HG03521 (cell line): Measurements from ENCODE around the gene EPB41.
"Not testable (repeated sequence)": the region's sequence is repeated elsewhere in the genome, so short reads cannot be mapped to it uniquely, and the experiment has no call there.

Experiments used
- ATAC-seq: cut with Tn5 transposase; IDR thresholded peaks from one replicate; pipeline ENCODE4 v1.9.1; 2021; ENCODE audit warnings: mild to moderate bottlenecking, moderate library complexity; ENCODE audit not compliant: unreplicated experiment

Gene EPB41

DNA sequence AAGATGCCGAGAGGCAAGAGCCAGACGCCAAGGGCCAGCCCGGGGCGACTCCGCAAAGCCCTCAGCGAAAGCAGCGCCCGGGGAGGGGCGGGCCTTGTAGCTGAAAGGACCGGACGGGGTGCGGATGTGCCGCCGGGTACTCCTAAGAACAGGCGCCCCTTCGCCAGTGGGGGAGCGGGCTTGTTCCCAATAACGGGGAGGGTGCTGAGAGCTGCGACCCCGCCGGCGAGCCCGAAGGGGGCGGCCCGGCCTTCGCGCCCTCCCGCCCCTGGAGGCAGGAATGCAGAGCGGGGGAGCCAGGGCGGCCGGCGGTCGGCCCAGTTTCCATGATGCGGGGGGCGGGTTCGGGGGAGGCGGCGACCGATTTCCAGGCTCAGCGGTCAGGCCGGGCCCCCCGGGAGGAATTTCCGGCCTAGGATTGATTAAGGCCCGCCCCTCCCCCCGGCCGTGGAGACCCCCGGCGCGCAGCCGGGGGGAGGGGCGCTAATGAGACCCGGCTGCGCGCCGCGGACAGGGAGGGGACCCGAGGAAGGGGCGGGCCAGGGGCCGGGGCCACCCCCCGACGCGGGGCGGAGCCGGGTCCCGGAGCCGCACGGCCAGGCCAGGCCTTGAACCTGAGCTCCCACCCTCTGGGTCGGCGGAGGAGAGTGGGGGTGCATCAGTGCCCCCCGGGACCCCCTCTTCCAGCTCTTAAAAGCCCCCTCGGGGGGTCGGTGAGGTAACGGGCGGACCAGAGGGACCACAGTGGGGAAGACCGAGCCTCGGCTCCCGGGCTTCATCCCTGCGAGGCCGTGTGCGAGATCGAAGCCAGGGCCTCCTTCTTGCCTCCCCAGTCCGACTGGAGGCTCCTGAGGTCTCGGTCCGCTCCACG is 210.2 kb downstream of the EPB41 start:
- no peak for ATAC-seq

DNA sequence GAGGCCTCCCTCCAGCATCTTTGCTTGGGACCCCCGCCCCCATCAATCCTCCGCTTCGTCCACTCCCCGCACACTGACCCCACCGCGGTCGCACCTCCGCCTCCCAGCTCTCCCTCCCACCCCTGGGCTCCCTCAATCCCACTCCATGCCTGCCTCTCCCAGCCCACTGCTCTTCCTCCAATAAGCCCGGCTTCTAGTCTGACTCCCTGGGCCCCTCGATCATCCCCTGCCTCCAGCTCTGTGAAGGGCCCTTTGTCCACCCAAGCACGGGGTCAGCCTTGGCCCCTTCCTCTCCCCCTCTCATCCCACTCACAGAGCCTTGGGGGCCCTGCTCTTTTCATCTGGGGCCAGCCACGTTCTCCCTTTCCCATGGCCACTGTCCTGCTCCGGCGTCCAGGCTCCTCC is 210.9 kb downstream of the EPB41 start:
- no peak for ATAC-seq

DNA sequence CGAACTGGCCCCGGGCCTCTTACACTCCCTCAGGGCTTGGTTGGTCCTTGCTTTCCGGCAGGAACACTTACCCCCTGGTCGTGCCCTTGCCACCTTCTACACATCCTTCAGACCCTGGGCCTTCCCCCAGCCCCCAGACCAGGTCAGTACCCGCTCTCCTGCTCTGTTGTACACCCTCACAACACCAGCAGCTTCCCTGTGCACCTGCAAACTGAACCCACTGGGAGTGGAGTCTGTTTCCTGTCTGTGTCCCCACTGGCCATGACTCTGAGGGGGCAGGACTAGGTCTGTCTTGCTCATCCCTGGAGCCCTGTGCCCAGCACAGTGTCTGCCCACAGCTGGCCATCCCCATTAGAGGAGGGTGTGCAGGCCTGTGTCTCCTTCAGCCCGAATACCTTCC is 211.4 kb downstream of the EPB41 start:
- no peak for ATAC-seq

DNA sequence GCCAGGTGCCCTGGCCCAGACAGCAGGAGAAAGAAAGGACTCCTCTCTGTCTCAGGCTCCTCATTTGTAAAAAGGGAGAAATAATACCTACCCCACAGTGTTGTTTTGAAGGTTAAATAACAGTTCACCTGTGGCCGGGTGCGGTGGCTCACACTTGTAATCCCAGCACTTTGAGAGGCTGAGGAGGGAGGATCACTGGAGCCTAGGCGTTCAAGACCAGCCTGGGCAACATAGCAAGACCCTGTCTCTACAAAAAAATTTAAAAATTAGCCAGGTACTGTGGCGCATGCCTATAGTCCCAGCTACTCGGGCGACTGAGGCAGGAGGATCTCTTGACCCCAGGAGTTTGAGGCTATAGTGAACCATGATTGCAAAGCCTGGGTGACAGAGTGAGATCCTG is 211.8 kb downstream of the EPB41 start:
- ATAC-seq: no peak

DNA sequence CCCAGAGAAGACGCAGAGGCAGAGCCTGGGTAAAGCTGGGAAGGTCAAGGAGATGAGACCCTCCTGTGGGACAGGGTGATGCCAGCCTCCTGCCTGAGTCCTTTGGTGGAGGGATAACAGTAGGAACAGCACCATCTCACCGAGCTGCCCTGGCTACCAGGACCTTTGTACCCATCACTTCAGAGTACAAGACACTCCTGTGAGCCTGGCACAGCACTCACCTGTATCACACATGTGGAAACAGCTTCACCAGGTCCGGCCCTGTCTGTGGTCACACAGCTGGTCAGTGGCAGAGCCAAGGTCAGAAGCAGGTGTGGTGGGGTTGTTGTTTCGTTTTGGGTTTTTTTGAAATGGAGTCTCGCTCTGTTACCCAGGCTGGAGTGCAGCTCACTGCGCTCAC is 214.4 kb downstream of the EPB41 start:
- ATAC-seq: no peak

DNA sequence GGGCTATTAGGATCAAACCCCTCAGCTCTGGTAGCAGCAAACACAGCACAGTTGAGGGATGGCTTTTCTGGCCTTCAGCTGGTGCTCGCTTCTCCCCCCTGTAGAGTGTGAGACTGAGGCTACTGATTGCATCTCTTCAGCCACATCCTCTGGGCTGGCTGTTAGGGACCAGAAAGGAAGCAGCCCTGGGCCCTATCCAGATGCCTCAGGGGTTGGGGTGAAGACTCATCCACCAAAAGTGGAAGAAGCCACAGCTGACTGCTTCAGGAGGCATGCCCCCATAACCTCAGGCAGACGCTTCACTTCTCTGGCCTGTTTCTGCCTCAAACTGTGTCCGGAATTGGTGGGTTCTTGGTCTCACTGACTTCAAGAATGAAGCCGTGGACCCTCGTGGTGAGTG is 215.5 kb downstream of the EPB41 start:
- no peak for ATAC-seq

DNA sequence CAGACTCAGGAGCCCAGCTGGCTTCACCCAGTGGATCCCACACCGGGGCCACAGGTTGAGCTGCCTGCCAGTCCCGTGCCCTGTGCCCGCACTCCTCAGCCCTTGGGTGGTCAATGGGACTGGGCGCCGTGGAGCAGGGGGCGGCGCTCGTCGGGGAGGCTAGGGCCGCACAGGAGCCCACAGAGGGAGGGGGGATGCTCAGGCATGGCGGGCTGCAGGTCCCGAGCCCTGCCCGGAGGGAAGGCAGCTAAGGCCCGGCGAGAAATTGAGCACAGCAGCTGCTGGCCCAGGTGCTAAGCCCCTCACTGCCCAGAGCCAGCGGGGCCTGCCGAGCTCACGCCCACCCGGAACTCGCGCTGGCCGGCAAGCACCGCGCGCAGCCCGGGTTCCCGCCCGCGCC is 216.7 kb downstream of the EPB41 start:
- not testable (repeated sequence) for ATAC-seq

DNA sequence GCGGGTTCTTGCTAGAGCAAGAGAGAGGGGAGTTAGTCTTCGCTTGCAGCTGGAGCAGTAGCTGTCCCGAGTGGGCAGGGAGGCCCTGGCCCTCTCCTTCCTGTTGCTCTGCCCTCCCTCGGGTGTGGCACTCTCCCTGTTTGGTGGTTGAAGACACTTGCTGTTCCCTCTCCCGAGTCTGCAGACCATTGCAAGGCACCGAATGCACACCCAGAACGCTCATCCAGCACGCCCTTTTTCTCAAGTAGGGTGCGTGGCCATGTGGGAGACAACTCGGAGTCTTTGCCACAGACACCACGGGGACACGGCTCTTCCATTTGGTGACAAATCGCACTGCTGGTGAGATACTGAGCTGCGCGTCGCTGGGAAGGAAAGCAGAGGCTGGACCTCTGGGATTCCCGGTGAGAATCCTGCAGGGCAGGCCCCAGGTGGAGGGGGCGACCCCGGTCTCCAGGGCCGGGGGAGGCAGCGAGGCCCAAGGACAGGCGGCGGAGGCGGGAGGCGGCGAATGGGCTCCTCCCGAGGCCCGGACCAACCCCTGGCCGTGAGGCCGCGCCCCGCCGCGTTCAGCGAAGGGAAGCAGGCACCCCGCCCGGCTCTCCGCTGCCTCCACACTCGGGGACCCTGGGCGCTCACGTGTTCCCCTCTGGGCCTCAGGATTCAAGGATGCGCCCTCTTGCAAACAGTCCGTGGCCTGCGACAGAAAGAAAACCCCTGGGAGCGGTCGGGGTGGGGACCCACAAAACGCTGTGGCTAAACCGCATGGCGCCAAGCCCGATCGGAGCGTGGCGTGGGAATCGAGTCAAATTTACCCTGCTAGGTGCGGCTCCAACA is 219.7 kb downstream of the EPB41 start:
- no peak for ATAC-seq

DNA sequence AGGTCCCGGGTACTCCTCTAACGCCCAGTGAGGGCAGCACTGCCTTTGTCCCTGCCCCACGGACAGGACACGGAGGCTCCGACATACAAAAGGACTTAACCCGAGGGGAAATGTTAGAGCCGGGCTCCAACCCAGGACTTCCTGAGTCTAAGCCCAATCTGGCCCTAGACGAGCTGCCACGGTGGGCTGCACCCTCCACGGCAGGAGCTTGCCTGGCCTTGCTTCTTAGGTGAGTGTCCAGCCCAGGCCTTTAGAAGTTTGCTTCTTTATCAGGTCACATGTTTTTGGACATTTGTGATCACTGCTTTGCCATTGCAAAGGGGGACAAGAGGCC is 220.3 kb downstream of the EPB41 start:
- no peak for ATAC-seq

DNA sequence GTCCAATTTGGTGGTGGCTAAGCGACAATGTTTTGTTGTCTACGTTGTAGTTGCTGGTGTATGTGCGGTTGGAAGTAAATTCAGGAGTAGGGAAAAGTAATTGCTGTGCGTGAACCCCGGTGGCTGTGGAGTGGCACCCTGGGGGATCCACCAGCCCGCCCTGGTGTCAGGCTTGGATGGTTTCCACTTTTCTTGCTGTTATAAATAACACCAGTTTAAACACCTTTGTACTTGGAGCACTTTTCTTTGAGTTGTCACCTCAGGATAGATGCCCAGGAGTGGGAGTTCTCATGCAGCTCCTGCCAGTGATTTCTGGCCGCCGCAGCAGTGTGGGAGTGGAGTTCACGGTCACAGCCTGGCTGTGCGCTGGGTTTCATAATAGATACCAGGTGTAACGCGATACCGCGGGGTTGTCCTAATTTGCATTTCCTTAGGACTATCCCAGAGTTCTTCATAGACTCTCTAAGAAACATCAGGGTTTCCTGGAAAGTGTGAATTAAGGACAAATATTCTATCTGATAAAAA is 222.1 kb downstream of the EPB41 start:
- no peak for ATAC-seq

DNA sequence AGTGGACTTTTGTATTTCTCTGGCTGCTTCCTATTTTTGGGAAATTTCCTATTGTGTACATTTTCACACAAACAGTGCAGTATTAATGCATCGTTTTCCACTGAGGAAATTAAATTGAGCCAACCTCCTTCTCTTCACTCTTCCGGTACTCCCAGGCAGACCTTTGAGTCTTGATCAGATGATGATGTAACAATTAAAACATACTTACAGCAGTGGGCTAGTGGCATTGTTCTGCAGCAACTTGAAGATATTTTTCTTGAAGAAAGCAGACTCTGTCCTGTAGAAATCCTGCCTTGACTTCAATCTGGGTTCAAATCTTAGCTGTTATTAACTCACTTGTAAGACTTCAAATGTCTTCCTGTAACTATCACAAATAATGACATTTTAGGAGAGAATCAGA is 228.3 kb downstream of the EPB41 start:
- no peak for ATAC-seq

DNA sequence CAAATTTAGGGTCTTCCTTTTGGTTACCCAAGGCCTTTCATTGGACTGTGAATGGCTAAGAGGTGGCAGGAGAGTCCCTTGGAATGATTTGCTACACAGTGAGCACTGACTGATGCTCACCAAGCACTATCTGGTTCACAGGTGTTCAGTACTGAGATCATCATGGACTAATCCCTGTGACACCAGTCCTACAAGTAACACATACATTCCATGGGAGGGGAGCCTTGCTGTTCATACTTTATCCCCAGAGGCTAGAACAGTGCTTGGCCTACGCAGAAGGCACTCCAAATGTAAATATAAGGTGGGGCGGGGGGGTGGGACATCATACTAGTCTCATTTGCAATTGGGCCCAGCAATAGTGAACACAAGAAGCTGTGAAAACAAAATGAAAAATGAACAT is 229.8 kb downstream of the EPB41 start:
- ATAC-seq: no peak

DNA sequence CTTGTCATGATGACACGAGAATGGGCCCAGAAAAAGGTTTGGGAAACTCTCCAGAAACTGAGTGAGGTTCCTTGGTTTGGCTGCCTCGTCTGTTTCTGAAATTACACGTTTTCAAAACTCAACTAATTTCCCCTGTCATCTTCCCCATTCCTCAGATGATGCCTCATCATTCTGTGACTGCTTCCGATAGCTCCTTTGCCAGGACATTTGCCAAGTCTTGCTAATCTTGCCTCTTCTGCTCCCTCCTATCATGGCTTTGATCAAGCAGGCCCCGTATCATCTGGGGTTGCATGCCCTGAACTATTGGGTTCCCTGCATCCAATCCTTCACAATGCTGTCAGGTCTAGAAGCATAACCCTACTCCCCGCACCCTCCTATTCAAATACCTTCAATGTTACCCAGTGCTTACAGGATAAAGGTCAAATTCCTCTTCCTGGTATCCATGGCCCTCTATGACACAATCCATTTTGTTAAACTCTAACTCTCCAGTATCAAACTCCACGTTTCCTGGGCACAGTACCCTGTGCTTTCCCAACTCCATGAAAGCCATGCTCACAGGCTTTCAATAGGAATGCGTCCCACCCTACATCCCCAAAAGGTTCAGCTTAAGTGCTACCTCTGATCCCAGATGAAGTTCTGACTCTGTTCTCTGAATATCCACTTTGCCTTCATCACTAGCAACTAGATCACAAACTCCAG is 231.5 kb downstream of the EPB41 start:
- no peak for ATAC-seq

DNA sequence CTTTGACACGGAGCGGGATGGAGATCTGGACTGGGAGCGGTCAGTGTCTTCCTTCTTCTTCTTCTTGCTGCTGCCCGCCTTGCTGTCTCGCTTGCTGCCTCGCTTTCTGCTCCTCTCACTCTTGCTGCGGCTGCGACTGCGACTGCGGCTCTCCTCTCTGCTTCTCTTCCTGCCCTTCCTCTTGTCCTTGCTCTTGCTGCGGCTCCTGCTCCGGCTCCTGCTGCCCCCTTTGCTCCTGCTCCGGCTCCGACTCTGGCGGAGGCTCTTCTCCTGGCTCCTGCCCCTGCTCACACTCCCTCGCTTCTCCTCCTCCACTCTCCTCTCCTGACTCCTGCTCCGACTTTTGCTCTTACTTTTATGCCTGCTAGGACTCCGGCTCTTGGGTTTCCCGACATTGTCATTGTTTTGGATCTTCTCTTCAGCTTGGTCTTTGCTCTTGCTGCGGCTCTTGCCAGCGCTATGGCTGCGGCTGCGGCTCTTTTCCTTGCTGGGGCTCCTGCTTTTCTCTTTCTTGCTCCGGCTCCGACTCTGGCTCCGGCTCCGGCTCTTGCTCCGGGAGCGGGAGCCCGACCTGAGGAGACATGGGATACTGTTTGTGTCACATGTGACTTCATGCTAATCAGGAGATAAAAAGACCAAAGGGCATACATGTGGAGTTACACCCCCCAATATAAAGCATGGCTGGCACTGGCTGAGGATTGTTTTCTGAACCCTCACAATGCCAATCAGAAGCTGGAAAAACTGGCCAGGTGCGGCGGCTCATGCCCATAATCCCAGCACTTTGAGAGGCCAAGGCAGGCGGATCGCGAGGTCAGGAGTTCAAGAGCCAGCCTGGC is 234.5 kb downstream of the EPB41 start:
- no peak for ATAC-seq

DNA sequence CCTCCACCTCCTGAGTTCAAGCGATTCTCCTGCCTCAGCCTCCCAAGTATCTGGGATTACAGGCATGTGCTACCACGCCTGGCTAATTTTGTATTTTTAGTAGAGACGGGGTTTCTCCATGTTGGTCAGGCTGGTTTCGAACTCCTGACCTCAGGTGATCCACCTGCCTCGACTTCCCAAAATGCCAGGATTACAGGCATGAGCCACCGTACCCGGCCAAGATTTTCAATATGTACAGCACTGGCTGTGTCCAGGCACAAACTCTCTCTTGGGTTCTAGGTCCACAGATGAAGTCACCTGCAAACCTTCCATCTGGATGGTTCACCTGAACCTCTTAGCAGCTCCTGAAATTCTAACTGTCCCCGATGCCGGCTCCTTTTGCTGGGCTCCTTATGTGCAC is 236.0 kb downstream of the EPB41 start:
- not testable (repeated sequence) for ATAC-seq

DNA sequence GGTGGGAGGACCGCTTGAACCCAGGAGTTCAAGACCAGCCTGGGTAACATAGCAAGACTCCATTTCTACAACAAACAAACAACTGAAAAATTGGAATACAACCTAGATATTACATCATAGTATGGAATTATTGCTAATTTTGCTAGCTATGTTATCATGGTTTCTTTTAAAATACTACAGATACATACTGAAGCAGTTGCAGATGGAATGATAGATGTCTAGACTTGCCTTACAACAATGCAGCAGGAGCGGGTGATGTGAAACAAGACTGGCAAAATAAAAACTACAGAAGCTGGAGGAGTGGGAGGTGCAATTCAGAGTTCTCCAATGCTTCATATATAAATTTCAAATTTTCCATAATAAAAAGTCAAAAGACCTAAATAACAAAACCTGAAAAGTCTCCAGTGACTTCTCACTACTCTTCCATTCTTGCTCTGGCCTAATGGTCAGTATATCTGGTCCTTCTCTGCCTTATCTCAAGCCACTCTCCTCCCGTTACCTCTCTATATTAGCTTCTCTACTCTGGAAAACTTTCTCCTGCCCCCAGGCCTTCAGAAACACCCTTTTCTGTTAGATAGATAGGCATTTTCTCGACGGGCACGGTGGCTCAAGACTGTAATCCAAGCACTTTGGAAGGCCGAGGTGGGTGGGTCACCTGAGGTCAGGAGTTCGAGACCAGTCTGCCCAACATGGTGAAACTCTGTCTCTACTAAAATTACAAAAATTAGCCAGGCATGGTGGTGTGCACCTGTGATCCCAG is 237.9 kb downstream of the EPB41 start:
- ATAC-seq: no peak

DNA sequence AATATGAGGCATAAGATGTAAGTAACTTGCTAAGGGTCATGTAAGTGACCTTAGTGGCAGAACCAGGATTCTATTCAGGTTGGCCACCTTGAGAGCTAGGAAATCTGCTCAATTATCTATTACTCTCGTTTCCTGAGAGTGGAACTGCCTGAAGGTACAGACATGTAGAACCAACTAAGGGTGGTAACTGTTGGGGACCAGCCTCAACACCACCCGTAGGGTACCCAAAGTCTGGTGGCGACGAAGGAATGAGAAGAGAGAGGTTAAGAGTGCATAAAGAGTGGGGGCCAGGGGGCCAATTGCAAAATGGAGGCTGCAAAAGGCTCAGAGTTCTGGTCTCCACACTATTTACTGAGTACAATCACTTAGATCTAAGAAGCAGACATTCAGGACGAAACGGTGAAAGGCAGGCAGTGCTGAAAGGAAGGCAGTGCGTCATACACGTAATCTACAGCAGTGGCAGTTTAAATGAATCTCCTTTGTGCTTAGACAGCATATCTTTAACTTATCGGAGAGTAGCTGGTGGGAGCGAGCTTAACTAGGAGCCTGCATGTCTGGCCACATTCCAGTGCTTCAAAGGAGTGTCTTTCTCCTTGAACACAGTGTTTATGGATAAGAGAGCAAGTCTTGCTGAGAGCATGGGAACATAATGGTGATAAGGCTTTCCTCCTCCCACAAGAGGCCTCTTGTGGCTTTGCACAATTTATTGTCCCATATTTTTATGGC is 242.3 kb downstream of the EPB41 start:
- ATAC-seq: no peak

DNA sequence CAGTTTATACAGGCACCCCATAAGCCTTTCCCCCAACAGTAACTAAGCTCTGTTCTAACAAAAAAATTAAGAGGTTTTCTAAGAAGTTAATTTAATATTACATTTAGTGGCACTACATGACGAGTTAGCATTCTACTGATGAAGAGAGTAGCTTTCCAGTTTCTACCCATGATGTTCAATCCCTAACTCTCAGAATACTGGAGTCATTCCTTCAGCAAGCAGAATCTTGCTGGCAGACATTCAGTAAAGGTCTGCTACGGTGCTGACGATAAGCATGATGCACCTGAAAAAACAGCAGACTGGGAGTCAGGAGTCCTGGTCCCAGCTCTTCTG is 242.9 kb downstream of the EPB41 start:
- no peak for ATAC-seq

DNA sequence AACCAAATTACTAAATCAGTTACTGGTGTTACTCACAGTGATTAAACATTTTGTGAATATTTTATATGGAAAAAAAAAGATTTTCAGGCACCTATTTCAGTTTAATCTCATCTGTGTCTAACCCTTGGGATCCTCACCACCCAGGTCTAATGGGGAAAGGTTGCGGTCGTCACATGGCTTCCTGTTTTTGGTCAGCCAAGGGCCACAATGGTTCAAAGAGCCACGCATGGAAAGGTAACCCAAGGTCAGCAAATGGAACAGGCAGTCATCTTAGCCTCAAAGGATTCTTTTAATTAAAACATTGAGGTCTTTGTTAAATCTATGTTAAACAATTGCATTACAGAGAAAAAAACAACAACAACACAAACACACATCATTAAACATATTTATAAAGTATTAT is 245.4 kb downstream of the EPB41 start:
- no peak for ATAC-seq
